HG03060 (cell line): ENCODE measurements around the gene PRICKLE1.

ENCODE experiments used
- ATAC-seq: cut with Tn5 transposase; IDR thresholded peaks from one replicate; pipeline ENCODE4 v1.9.1; 2021; ENCODE audit warnings: low read depth, moderate number of reproducible peaks; ENCODE audit not compliant: unreplicated experiment

Gene PRICKLE1

GRCh38 chr12:42589465-42590329 is at the start of gene PRICKLE1:
Gene PRICKLE1 (minus strand): TSS chr12:42589746. CDS start chr12:42472516, 117,230 bp downstream.
- ATAC-seq = no peak

DNA sequence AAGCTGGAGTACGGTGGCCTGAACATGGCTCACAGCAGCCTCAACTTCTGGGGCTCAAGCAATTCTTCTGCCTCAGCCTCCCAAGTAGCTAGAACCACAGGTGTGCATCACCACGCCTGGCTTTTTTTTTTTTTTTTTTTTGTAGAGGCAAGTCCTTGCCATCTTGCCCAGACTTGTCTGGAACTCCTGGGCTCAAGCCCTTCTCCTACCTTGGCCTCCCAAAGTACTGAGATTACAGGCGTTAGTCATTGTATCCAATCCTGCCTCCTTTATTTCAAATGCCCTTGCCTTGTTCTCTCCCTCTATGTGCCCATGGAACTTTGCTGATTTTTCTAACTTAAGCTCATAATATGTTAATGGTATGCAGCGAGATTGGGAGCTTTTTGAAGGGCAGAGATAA is 49.2 kb upstream of the PRICKLE1 start:
- no peak for ATAC-seq

GRCh38 chr12:42638011-42638410 is 48.5 kb upstream of the PRICKLE1 start:
- no peak for ATAC-seq

- no peak for ATAC-seq
These were observed 47.4 kb upstream of the PRICKLE1 start for GRCh38 chr12:42636993-42637392.

DNA sequence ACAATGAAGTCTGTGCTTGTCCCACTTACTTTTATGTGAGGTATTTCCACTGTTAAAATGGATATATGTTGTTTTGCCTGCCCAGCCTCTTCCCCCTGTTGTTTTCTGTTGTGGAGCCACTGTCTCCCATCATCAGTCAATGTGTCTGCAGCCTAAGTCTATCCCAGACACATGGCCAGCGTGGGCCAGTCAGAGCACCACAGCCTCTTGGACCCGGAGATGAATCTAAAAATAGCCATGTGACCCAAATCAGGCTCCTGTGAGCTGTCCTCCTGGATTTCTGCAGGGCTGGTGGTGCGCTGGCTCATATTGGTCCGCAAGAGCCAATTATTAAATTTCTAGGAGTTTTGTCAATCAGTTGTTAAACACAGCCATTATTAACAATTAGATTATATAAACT is 44.0 kb upstream of the PRICKLE1 start:
- no peak for ATAC-seq

DNA sequence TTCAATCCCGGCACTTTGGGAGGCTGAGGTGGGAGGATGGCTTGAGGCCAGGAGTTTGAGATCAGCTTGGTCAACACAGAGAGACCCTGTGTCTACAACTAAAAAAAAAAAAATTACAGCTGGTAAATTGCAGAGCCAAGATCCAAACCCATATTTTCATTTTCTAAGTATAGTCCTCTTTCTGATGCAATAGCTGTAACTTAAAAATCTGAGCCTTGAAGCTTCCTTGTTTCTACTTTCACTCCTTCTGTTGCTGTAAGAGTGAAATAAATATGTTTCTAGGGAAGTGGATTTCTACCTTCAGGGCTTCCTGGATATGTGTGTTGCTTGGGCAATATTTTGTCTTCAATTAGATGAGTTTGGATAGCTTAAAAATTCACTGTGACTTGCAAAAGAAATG is 42.0 kb upstream of the PRICKLE1 start:
- no peak for ATAC-seq

DNA sequence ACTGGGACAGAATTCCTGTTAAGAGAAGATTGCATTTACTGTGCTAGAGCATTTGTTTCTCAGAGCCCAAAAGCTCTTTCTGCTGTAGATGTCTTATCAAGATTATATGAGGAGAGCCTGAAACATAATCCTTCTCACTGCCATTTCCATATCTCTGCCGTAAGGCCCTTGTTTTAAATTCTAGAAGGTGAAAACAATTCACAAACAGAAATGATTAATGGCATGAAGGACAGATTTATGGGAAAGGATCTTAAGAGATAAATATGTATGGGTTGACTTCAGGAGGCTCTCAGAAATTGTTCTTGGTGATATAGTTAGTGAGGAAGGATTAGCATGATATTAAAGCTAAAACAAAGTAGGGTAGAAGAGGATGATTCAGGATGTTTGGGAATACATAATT is 40.8 kb upstream of the PRICKLE1 start:
- ATAC-seq = no peak

GRCh38 chr12:42627151-42627550 is 37.6 kb upstream of the PRICKLE1 start:
- no peak for ATAC-seq

DNA sequence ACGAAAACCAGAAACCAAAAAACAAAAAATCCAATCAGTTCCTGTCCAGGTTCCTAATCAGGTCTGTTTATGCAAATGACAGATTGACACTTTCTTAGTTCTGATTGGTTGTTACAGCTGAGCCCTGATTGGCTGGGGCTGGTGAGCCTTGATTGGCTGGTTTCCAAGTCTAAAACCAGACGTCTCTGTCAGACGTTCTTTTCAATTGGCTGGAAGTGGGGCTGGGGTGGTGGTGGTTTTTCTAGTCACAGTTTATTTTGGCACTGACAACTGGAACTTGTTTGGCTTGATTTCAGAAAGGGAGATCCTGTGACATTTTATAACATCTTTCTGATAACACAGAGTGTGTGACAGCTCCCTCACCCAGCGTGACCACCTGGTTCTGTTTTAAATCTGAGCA is 36.1 kb upstream of the PRICKLE1 start:
- no peak for ATAC-seq

- no peak for ATAC-seq
These were observed 28.1 kb upstream of the PRICKLE1 start for GRCh38 chr12:42617622-42618021.

- no peak for ATAC-seq
These were observed 25.5 kb upstream of the PRICKLE1 start for GRCh38 chr12:42615006-42615405.

- no peak for ATAC-seq
These were observed 22.7 kb upstream of the PRICKLE1 start for GRCh38 chr12:42612231-42612613.

- no peak for ATAC-seq
These were observed 22.2 kb upstream of the PRICKLE1 start for GRCh38 chr12:42611571-42612230.

DNA sequence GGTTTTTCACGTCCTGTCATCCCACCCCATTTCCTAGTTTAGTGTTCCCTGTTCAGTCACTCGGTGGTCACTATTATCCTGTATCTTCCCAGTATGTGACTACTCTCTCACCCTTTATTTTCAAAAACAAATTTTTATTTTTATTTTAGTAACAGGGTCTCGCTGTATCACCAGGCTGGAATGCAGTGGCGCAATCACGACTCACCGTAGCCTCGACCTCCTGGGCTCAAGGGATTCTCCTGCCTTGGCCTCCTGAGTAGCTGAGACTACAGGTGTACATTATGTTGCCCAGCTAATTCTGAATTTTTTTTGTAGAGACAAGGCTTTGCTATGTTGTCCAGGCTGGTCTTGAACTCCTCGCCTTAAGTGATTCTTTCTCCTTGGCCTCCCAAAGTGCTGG is 20.1 kb upstream of the PRICKLE1 start:
- ATAC-seq = no peak

DNA sequence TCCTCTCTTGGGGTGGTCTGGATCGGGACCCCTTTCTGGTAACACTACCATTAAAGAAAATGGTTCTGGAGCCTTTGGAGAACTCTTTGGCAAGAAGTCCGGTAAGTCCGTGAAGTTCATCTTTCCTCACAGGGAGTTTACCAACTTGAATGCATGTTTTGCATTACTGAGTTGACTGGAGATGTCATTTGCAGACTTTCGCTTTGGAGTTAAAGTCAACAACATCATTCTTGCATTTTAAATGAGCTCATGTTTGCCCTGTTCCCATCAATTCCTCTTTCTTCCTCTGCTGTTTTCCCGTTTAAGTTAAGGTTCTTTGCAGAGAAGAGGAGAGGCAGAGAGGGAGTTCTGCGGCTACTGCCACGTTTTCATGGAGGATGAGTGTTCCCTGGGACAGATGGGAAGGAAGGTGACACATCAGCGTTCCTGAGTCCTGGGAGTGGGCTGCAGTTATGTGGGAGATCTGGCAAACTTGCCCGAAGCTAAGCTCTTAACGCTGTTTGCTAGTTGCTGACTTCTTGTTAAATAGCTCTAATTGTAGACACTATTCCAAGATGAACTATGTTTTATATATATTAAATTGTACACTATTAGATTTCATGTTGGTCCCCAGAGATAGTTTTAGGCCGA is 18.8 kb upstream of the PRICKLE1 start:
- ATAC-seq = no peak

- no peak for ATAC-seq
These were observed 18.1 kb upstream of the PRICKLE1 start for GRCh38 chr12:42607584-42608058.

- no peak for ATAC-seq
These were observed 16.9 kb upstream of the PRICKLE1 start for GRCh38 chr12:42606471-42606870.

DNA sequence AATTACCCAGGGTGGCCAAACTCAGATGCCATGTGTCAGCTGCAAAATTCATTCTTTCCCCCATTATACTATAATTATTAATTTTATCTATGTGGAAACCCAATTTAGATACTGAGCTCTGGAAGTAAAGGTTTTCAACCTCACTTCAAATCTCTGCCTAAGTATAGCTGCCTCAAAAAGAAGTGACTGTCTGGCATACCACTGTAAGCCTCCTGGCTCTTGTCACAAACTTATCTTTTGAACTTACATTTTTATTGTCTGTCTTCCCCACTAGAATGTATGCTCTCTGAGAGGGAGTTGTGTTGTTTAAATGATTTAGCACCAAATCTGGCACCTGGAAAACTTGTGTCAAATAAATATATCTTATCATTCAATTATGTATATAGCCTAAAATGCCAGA is 16.1 kb upstream of the PRICKLE1 start:
- no peak for ATAC-seq

- no peak for ATAC-seq
These were observed 13.9 kb upstream of the PRICKLE1 start for GRCh38 chr12:42603246-42603990.

DNA sequence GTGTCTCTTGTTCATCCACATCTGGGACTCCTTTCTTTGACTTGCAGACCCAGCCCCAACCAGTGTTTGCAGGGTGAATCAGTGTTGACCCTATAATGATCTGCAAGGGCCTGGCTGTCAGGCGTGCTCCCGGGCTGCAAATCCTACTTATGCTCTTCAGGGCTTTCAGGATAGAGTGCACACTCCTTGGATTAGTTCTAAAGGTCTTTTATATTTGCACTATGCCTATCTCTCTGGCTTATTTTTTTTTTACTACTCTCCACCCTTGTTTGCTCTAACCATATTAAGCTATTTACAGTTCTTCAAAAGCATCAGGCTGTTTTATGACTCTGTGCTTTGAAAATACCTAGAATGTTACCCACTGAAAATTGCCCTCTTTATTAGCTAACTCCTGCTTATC is 4.3 kb upstream of the PRICKLE1 start:
- no peak for ATAC-seq
